GM23338 (cell line): ENCODE measurements around the gene TRPM1.

Experiments
- CTCF ChIP-seq, 2 experiments: fragments of 200-600 bp in 1 of 2; sonication (generic) in 1 of 2; conservative IDR thresholded peaks; 2 replicates each; pipeline versions ENCODE4 v1.5.1 to v1.6.1; 2016 to 2017; ENCODE audit warnings: antibody characterized with exemption in 2 of 2, low read depth in 2 of 2, mild to moderate bottlenecking in 2 of 2, moderate library complexity in 1 of 2
- EZH2 ChIP-seq: fragments of 200-600 bp; sonication (generic); IDR thresholded peaks from one replicate; pipeline ENCODE4 v1.8.0; 2017; ENCODE audit warnings: antibody characterized with exemption, mild to moderate bottlenecking, low read depth; ENCODE audit not compliant: unreplicated experiment
- EZH2phosphoT487 ChIP-seq: fragments of 200-600 bp; sonication (generic); IDR thresholded peaks from one replicate; pipeline ENCODE4 v1.8.1; 2018; ENCODE audit warnings: antibody characterized with exemption; ENCODE audit not compliant: unreplicated experiment
- POLR2AphosphoS5 ChIP-seq: IDR thresholded peaks from 2 replicates; pipeline ENCODE4 v1.6.1; 2016; ENCODE audit warnings: antibody characterized with exemption, low read depth

GRCh38 chr15:31096563-31096962 lies 5.0 kb downstream of the TRPM1 start:
- TF ChIP-seq CTCF (conservative IDR thresholded peaks at IDR 0.05; ENCODE audit: low read depth in 2 of 2) (no peak), EZH2 (no peak), POLR2AphosphoS5 (no peak), EZH2phosphoT487 (no peak)
